ENCODE data around the gene NLRP7. TPM values are rescaled to one million over a fixed set of nuclear protein-coding genes. Genes with fewer than 3 reads are reported as not detected.

The NLRP7 gene
- polyA plus RNA-seq, 10 donors, result 0.34 to 0.53 (median 0.41) TPM; not detected in 6

DNA sequence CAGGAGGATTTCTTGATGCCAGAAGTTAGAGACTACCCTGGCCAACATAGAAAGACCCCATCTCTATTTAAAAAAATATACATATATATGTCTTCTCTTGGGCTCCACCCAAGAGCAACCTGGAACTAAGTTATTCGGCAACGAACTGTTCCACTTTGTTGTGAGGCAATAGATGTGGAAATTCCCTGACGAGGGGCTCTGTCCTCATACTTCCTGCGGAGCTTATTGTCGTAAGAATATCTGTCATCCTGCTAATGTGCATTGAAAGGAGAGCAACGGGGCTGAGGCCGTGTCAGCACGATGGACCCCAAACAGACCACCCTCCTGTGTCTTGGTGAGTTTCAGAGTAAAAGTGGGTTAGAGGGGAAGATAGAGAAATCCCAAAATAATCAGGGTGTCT, 73.3 kb downstream of the NLRP7 start, which contains the start of gene FCAR:
FCAR (plus strand) TSS at position 246 of the 400 bp plus-strand sequence; CDS start at position 301, 55 bp downstream.
- peak in 1 of 3 donors; percentile 12 for DNase-seq

Other genes starting within 250 kb of the NLRP7 start
- gene KIR3DL3, start 223.1 kb downstream of the NLRP7 start, polyA plus RNA-seq (ENCODE audit: insufficient read length in 10 of 10), result not detected
- under 1 TPM in 1 of 10 donors, not detected in 9; 0.12 TPM for gene KIR2DL3, start 209.0 kb downstream of the NLRP7 start, polyA plus RNA-seq (ENCODE audit: insufficient read length in 10 of 10)
- gene KIR2DL1, start 177.7 kb downstream of the NLRP7 start, polyA plus RNA-seq (ENCODE audit: insufficient read length in 10 of 10), result not detected
- not detected for gene KIR2DL4, start 143.9 kb downstream of the NLRP7 start, polyA plus RNA-seq (ENCODE audit: insufficient read length in 10 of 10)
- gene KIR3DL1, start 131.1 kb downstream of the NLRP7 start, polyA plus RNA-seq (ENCODE audit: insufficient read length in 10 of 10), result not detected
- under 1 TPM in 1 of 10 donors, not detected in 9; 0.13 TPM for gene KIR2DS4, start 114.9 kb downstream of the NLRP7 start, polyA plus RNA-seq (ENCODE audit: insufficient read length in 10 of 10)
- gene KIR3DL2, start 97.1 kb downstream of the NLRP7 start, polyA plus RNA-seq (ENCODE audit: insufficient read length in 10 of 10), result not detected
- under 1 TPM in 9 of 10 donors, not detected in 1; 0.12 to 0.67 (median 0.41) TPM for gene FCAR, start 73.3 kb downstream of the NLRP7 start, polyA plus RNA-seq (ENCODE audit: insufficient read length in 10 of 10)
- gene NCR1, start 41.4 kb downstream of the NLRP7 start, polyA plus RNA-seq (ENCODE audit: insufficient read length in 10 of 10), result under 1 TPM in 7 of 10 donors, not detected in 3; 0.11 to 0.68 (median 0.40) TPM
- gene NLRP2, start 18.8 kb upstream of the NLRP7 start, polyA plus RNA-seq (ENCODE audit: insufficient read length in 10 of 10), result 1 to 10 TPM in 6 of 10 donors, under 1 TPM in 4; 0.58 to 5.6 (median 1.1) TPM
- under 1 TPM in 9 of 10 donors, not detected in 1; 0.12 to 0.72 (median 0.20) TPM for gene GP6, start 90.7 kb upstream of the NLRP7 start, polyA plus RNA-seq (ENCODE audit: insufficient read length in 10 of 10)
- gene RDH13, start 115.6 kb upstream of the NLRP7 start, polyA plus RNA-seq (ENCODE audit: insufficient read length in 10 of 10), result 10 to 100 TPM in 7 of 10 donors, 1 to 10 TPM in 3; 8.4 to 14.9 (median 11.5) TPM
- 1 to 10 TPM; 2.8 to 9.1 (median 4.7) TPM for gene EPS8L1, start 128.3 kb upstream of the NLRP7 start, polyA plus RNA-seq (ENCODE audit: insufficient read length in 10 of 10)
- 100 to 1,000 TPM in 1 of 10 donors, 10 to 100 TPM in 9; 49.8 to 104 (median 82.2) TPM for gene PPP1R12C, start 170.1 kb upstream of the NLRP7 start, polyA plus RNA-seq (ENCODE audit: insufficient read length in 10 of 10)
- 1,000 to 10,000 TPM in 2 of 10 donors, 100 to 1,000 TPM in 8; 199 to 1,145 (median 658) TPM for gene TNNT1, start 201.7 kb upstream of the NLRP7 start, polyA plus RNA-seq (ENCODE audit: insufficient read length in 10 of 10)
- gene TNNI3, start 210.2 kb upstream of the NLRP7 start, polyA plus RNA-seq (ENCODE audit: insufficient read length in 10 of 10), result 1 to 10 TPM in 9 of 10 donors, under 1 TPM in 1; 0.88 to 4.7 (median 2.2) TPM
- under 1 TPM; 0.15 to 0.92 (median 0.54) TPM for gene DNAAF3, start 219.1 kb upstream of the NLRP7 start, polyA plus RNA-seq (ENCODE audit: insufficient read length in 10 of 10)
- under 1 TPM in 6 of 10 donors, not detected in 4; 0.05 to 0.13 (median 0.07) TPM for gene SYT5, start 232.8 kb upstream of the NLRP7 start, polyA plus RNA-seq (ENCODE audit: insufficient read length in 10 of 10)

All from muscle of back (tissue), 11 donors.